UCSD-AML1 (cell line): ENCODE results near the gene ADNP.

Experiments used
- DNase-seq: peaks from one replicate; lab custom pipeline; 2025; ENCODE audit not compliant: unreplicated experiment; lab: John Stamatoyannopoulos, UW

Gene ADNP

GRCh38 chr20:50932691-50933280 lies 1.5 kb upstream of the ADNP start:
- DNase-seq = no peak

- DNase-seq = no peak
These were observed 814 bp upstream of the ADNP start for GRCh38 chr20:50932016-50932485.

GRCh38 chr20:50930976-50931305 lies 296 bp downstream of the ADNP start:
- no peak for DNase-seq

- DNase-seq = no peak
These were observed 880 bp downstream of the ADNP start for GRCh38 chr20:50930139-50930975.

GRCh38 chr20:50929299-50930138 lies 1.7 kb downstream of the ADNP start:
- peak; percentile 87 for DNase-seq

DNA sequence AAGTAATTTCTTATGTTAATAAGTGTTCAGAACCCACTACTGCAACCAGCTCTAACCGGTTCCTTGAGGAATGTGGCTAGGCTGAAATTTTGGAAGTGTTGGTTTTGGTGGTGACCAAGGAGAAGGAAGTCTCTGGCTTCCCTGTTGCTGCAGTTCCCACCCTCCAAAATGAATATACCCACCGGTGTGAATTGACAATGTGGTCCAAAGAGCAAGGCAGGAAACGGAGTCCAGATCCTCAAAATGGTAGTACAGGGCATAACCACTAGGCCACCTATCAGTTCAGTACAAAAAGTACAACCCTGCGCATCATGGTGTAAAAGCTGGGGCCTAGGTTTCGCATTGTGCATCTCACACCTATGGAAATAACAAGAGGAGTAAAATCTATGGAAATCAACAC lies 2.8 kb downstream of the ADNP start:
- DNase-seq = no peak

DNA sequence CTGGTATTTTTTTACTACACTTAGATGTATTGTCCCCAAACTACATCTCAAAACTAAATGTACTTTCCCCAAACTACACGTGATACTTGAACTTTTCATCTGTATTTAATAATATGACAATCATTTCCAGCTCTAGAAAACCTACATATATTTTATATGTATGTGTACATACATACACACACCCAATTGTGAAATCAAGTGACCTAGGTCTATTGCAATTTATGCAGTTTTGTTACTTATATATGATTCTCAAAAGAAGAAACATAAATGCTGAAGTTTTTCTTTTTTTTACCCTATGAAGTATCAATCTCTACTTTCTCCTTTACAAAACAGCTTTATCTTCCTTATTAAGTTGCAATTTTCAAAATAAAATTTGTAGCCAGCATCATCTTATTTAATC lies 4.7 kb downstream of the ADNP start:
- no peak for DNase-seq

GRCh38 chr20:50924261-50924920 lies 6.8 kb downstream of the ADNP start:
- DNase-seq = no peak

GRCh38 chr20:50921803-50922501 lies 9.3 kb downstream of the ADNP start:
- DNase-seq = no peak

GRCh38 chr20:50920997-50921396 lies 10.2 kb downstream of the ADNP start:
- no peak for DNase-seq

DNA sequence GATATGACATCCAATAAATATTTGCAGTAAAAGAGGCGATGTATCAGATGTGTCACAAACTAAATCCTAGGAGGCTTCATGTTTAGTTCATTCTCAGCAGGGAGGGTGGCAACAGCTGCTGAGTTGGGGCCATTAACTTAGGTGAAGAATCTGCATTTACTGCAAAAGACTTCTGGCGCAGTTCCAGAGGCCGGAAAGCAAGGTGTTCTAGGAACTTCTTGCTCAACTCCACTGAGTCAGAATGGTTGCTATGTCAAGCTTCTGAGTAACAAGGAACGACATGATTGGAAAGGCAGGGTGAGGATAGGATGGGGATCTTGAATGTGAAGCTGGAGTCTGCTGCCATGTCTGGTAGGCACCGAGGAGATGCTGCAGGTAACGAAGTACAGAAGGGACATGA lies 11.7 kb downstream of the ADNP start:
- no peak for DNase-seq

GRCh38 chr20:50918403-50918802 lies 12.8 kb downstream of the ADNP start:
- no peak for DNase-seq

DNA sequence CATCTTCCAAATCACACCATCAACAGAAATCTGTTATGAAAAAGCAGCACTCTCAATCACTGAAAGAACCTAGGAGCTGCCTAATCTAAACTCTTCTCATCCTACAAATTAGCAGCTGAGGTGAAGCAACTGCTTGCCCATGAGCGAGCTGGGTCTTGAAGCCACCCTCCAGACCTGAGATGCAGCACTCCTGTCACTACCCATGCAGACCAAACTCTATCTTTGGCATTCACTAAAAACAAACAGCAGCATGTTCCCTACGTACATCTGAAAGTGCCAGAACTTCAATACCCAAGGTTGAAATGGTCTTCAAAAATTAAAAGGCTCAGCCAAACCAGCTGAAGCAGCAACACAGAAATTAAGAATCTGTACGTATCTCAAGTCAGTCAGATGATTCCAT lies 14.3 kb downstream of the ADNP start:
- DNase-seq = no peak

DNA sequence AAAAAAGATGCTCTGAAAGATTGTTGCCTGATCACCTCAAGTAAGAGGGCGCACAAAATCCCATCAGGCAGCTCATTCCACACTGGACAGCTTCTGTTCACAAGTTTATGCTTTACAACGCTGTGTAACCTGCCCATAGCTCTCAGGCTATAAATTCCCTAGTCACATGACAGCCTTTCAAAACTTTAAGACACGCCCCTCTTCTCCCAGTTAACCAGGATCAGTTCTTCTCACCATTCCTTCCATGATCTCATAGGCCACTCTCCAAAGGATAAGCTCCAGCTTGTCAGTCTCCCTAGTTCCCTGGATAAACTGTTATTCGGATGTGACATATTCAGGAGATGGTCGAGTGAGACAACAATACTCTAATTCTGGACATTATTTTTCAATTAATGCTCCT lies 15.0 kb downstream of the ADNP start:
- DNase-seq = no peak

DNA sequence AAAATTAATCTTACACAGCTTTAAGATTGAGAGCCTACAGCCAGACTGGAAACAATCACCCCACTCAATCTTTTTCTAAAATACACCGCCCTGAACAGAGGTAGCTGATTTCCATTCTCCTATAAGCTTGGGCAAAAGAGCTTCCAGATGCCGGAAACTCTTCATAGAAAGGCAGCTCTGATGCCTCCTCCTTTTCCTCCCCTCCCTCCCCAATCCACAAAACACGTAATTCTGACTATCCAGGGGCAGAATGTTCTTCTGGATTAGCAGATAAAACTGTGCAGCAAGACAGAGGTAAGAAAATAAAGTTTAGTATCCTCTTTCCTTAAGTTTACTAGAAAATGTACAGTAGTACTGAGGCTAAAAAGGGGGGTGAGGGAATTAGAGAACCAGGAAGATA lies 15.8 kb downstream of the ADNP start:
- no peak for DNase-seq

DNA sequence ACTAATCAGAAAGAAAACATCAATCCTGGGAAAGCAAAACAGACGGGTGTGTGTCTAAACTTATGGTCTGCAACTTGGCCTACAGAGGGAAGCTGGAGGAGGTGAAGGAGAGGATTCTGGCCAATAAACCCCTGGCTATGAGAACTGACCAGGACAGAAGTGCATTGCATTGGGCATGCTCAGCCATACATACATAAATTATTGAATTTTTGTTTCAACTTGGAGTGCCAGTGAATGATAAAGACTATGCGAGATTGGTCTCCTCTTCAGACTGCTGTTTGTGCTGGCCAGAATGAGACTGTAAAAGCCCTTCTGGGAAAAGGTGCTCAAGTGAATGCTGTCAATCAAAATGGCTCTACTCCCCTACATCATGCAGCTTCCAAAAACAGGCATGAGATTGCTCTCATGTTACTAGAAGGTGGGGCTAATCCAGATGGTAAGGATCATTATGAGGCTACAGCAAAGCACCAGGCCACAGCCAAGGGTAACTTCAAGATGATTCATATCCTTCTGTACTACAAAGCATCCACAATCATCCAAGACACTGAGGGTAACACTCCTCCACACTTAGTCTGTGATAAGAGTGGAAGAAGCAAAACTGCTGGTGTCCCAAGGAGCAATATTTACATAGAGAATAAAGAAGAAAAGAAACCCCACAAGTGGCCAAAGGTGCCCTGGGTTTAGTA lies 17.4 kb downstream of the ADNP start:
- no peak for DNase-seq

DNA sequence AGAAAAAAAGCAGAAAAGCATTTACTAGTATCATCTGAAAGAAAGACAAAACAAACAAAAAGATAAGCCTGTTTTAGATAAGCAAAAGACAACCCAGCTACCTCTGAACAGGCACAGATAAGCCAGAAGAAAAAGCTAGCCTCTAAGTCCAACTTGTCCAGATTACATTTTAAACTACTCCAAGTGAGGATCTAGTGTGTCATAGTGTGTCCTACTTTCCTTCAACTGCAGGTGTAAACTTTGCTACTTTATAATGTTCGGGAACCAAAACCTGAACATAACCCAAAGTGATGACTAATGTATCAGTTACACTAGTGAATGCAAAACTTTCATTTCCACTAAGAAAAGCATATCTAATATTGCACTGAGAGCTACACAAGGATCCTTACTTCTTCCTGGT lies 19.5 kb downstream of the ADNP start:
- no peak for DNase-seq

- DNase-seq = no peak
These were observed 20.2 kb downstream of the ADNP start for GRCh38 chr20:50911030-50911429.

- no peak for DNase-seq
These were observed 21.8 kb downstream of the ADNP start for GRCh38 chr20:50909413-50909812.

DNA sequence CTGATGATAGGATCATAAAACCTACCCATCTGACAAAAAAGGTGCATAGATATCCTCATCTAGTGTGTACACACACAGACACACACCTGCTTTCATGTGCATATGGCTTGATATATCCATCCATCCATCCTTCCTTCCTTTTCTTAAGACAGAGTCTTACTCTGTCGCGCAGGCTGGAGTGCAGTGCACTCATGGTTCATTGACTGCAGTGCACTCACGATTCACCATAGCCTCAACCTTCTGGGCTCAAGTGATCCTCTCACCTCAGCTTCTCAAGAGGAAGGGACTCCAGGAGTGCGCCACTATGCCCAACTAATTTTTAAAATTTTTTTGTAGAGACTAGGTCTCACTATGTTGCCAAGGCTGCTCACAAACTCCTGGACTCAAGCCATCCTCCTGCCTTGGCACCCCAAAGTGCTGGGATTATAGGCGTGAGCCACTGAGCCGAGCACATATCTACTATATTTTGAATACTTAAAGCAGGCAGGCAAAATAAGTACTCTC lies 27.1 kb downstream of the ADNP start:
- DNase-seq = no peak
